Smooth muscle cell of the brain vasculature (primary cell): ENCODE data around the gene DCDC1.
"Not testable (repeated sequence)": the region's sequence is repeated elsewhere in the genome, so short reads cannot be mapped to it uniquely, and the experiment has no call there.

Source experiments
- DNase-seq: peaks from one replicate; pipeline ENCODE4 v3.0.0-alpha.2; 2012; ENCODE audit warnings: low read depth, low spot score

The DCDC1 gene

DNA sequence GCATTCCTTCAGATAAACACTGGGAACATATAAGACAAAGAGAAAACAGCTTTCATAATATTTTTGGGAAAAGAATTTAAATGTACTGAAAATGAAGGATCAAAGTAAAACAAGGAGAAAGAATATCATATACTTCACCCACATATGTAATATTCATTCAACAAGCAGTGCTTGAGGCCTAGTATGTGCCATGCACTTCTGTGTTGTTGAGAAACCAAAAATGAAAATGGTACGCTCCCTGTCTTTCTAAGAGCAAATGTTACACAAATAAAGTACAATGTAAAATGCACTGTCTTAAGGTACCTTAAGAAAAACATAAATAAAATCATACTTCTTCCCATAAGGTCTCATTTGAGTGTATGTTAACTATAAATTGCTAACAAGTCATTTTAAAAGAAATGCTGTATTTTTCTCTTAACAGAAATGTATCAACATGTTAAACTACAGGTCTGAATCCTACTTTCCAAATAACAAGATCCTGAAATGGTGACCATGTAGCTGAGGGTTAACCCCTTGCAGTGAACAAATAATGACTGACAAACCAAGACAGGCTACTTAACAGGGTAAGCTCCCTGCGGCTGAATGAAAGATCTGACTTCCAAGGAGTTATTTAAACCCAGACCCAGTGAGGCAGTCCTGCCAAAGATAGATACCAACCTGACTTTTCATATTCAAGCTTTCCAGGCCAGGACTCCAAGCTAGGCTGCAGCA lies 377.6 kb downstream of the DCDC1 start:
- no peak for DNase-seq

DNA sequence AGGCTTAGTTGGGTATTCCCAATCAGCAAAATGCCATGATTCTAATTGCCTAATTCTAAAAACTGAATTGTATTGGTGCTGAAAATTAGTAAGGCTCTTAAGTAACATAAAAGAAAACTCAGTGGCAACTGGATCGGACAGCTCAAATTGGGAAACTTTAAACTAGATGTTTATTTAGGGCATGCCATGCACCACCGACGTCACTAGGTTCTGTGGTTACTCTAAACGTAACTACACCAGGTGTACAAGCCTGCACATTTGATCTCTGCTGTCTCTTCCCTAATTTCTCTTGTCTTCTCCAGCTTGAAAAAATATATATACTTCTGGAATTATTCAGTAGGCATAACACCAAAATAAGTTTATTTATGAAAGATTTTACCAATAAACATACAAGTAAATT lies 378.2 kb downstream of the DCDC1 start:
- DNase-seq: no peak

DNA sequence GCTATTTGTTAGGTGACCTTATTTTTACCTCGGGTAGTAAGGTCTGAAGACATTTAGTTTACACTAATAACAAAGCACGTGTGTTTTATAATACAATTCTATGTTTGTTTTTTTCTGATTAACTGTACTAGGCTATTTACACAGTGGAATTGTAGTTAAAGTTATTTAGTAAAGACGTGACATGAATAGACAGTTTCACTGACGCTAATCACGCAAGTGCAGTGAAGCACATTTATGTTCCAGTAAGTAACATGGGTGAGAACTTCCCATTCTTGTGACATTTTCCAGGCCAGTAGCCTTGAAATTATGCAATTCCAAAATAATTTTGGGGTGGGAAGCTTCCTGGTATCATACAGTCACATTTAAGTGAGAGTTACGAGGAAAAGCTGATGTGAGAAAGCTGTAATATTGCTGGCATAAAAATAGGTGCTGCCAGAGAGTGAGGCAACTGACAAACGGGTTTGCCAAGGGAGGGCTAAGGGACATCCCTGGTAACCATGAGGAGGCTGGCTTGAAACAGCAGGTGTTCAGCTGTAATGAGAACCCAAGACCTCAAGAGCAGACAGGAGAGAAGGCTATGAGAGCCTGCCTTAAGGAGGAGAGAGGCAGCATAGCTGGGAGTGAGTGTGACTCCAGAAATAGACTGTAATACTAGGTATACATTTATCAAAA lies 378.8 kb downstream of the DCDC1 start:
- no peak for DNase-seq

DNA sequence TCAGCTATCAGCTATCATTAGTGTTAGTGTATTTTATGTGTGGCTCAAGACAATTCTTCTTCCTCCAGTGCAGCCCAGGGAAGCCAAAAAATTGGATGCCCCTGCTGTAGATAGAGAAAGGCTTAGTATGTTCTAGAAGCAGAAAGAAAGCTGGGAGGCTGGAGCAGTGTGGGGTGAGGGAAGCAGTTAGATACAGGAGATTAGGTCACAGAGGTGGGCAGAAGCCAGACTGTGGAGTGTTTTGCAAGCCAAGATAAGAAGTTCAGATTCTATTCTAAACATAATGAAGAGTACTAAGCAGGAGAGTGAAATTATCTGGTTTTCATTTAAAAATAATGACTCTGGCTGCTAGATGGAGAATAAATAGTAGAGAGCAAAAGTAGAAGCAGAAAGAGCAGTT lies 381.7 kb downstream of the DCDC1 start:
- no peak for DNase-seq

DNA sequence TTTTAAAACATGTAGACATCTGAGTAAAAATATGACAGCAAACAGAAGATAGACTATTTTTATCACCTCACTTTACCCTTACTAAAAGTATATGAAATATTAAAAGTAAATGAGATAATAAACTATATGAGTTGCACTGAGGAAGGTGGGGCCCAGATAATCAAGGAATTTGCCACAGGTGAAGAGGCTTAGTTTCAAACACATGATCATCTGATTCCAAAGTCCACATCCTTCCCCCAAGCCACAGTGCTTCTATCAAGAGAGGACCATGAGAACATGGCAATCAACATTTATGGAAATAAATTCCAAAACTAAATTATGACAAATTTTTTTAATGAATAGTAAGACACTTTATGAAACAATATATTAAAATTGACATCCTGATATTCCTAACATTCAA lies 384.0 kb downstream of the DCDC1 start:
- DNase-seq: no peak

DNA sequence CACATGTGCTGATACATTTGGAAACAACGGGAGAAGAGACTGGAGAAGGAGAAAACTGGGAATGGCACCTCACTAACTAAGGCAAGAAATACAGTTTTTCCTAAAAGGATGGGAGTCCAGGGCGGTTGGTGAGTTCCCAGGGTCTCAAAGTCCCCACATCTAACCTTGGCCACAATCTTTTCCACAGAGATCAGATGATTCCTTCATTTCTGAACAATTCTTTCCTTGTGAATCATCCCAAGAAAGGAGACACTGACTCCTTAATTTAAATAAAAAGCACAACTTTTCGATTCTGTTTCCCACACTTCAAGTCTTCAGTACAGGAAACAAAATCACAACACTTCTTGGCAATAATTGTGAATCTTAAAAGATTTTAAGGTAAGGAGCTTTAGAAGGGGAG lies 384.7 kb downstream of the DCDC1 start:
- DNase-seq: no peak

DNA sequence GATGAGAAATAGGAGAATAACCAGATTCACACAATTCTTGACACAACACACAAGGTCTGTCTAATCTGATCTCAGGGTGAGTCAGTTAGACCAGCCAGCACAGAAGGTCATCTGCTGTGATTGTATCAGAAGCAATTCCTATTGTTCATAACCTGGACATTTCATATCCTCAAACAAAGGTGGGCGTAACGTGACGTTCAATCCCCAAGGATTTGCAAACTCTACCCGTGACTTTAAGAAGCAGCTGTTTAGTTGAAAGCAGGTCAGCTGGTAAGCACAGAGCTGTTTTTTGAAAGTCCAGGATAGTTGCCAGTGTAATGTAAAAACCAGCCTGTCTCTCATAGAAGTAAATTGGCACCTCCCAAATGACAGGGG lies 385.1 kb downstream of the DCDC1 start:
- DNase-seq: no peak

DNA sequence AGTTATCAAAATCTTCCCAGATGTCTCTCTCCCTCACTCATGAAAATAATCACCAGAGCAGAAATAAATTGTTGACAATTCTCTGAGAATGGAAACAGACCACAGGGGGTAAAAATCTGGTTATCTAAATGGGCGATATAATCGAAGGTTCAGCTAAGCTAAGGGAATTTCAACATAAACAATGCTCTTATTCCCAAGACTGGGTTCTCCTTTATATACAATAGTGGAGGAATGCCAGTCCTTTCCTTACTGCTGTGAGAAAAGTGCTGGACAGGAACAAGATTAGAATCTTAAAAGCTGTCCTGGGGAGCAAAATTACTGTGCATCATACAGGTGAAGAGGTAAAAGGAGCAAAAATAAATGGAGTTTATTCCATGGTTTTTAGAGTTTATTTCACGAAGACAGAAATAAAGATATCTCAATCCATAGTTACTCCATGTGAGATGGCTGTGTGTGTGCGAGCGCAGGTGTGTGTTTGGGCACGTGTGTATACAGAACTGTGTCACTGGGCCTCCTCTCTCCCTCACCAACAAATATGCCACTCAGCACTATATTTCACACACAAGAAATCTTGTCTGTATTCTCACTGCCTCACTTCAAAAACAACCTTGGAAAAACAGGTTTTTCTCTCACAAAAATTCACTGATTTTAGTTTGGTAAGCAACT lies 385.6 kb downstream of the DCDC1 start:
- DNase-seq: no peak

DNA sequence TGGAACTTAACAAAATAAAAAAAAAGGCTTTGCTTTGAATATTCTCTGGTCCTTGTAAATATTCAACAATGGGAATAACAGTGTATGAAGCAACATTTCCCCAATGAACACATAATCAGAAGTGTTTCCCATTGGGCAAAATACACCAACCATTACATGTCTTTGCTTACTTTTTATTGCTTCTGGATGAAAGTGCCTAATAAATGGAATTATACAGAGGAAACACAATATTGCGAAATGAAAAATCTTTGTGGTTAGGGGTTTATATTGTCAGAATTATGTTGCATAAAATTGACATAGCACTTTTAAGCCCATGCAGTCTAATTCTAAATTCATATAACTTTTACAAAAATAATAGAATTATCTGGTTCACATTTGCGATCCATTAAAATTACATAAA lies 386.4 kb downstream of the DCDC1 start:
- DNase-seq: no peak

DNA sequence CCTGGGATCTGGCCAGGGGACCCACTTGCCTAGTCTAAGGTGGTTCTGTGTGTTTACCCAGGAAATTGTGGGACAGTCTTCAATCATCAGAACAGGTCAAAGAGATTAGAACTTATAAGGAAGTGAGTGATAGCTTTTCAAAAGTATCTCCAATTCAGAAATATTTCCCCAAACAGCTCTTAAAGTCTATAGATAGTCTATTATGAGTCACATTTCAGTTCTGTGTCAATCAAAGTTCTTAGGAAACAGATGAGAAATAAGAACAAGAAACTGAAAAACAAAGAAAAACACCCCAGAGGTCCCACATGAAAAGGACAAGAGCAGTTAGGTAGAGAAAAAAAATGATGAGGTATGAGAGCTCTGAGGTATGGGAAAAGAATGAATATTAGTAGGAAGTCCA lies 402.0 kb downstream of the DCDC1 start:
- DNase-seq: no peak

DNA sequence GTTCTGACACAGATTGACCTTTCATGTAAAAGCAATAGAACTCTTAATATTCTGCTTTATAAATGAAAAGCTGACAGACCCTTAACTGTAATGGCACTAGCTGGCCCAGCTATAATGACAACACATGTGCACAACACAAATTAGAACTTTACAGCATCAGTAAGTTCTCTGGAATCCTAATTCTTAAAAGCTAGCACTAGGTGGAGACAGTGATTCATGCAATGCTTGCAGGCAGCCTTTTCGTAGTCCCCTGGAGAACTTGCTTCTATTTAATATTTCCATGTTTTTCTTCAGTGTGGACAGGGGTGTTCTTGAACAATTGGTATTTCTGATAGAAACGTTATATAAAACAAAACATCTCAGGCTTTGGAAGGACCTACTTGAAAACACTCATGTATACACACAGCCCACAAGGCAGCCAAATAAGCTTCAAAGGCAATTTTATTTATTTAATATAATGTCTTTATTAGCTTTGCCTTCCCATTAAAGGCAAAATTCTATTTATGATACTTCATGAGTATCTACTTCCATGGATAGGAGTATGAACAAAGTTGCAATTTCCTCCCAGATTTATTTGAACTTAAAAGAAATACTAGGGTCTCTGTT lies 409.0 kb downstream of the DCDC1 start:
- DNase-seq: no peak

DNA sequence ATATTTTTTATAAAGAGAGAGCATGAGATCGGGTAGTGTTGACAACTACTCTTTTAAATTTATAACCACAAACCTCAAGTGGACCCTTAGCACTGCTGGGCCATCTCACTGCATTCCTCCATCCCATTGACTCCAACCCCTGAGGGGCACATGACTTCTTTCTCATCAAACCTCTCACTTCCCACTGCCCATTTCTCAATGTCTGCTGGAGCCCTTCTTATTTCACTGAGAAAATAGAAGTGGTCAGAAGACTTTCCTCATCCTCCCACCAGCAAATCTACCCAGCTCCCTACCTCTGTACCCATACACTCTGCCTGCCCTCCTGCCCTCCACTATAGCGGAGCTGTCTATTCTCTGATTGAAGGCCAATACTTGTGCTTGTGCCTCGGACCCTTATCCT lies 412.8 kb downstream of the DCDC1 start:
- DNase-seq: no peak

DNA sequence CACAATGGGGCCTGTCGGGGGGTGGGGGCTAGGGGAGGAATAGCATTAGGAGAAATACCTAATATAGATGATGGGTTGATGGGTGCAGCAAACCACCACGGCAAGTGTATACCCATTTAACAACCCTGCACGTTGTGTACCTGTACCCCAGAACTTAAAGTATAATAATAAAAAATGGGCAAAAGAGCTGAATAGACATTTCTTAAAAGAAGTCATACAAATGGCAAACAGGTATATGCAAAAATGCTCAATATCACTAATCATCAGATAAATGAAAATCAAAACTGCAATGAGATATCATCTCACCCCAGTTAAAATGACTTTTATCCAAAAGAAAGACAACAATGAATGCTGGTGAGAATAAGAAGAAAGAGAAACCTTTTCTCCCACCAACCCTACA lies 419.7 kb downstream of the DCDC1 start:
- no peak for DNase-seq

DNA sequence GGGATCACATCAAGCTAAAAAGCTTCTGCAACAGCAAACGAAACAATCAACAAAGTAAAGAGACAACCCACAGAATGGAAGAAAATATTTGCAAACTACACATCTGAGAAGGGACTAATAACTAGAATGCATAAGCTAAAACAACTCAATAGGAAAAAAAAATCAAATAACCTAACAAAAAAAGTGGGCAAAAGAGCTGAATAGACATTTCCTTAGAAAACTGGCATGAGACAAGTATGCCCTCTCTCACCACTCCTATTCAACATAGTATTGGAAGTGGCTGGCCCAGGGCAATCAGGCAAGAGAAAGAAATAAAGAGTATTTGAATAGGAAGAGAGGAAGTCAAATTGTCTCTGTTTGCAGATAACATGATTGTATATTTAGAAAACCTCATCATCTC lies 421.8 kb downstream of the DCDC1 start:
- not testable (repeated sequence) for DNase-seq

DNA sequence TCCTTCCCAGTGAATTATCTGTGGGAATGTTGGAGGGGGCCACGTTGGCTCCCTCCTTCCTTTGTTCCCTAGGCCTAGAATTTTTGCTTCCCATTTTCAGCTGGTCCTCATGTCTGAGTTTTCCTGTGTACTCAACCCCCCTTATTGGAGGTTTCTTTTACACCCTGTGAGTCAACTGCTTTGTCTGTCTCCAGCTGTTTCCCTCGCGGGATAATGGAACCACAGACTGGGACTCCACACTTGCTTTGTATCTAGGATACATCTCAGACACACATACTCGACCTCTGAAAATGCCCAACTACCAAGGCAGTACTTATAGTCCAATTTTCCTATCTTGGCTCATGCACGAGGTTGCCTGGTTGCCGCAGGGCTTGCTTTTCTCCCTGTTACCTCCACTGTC lies 430.7 kb downstream of the DCDC1 start:
- no peak for DNase-seq

DNA sequence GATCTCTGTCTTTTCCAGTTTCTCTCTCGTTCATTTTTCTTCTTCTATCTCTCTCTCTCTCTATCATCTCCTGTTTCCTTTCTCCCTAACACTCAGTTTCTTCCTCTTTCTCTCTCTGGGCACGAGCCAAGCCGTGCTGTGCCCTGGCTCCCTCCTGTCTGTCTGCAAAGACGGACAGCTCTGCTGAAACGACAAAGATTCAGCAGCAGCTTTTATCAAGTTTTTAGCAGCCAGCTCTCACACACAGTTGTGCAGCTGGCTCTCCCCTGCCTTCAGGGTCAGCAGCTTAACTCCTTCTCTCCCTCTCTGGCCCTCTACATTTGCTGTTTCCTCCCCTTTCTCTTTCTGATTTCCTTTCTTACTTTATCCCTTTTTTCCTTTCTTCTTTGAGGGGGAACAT lies 431.4 kb downstream of the DCDC1 start:
- DNase-seq: no peak

DNA sequence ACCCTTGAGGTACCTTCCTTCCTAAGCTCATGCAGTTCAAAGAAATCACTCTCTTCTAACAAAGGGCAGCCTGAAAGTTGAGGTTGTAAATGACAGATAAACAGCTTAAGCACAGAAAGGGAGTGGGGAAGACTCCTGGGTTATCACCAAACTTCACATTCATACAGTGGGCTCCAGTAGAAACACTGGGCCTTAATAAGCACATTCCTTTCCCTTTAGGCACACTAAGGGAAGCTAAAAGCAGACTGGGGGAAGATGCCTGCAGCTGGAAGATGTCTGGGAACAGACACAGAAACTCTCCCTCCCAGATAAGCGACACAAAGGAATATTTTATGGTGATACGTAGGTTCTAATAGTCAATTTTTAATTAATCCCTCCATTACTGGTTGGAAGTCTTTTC lies 433.0 kb downstream of the DCDC1 start:
- no peak for DNase-seq

DNA sequence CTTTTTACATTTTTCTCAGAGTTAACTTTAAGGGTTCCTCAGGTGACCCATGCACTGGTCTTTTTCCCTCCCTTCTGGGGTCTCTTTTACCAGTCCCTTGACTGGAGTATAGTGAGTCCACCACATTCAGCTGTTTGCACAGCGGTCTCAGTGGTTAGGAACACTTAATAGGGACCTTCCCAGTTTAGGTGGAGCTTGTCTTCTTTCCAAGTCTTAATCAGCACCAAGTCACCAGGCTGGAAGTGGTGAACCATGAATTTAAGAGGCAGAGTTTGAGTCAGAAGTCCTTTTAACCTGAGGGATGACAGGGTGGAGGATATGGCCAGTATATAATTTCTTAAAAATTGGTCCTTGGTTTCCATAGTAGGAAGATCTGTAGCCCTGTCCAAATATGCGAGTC lies 433.7 kb downstream of the DCDC1 start:
- DNase-seq: no peak

DNA sequence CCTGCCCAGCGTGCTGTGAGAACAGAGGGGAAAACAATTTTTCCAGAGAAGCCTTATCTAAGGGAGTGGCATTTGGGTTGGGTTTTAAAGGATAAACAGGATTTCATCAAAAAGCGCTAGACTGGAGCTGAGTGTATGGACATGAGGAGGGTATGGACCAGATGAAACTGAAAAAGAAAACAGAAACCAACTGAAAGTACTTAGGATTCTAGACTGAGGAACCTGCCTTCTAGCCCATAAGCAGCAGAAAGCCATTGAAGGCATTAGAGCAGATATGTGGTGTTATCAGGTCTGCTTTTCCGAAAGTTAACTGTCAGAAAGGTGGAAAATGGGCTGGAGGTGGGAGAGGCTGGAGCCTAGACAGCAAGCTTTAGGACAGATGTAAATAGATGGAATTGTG lies 443.4 kb downstream of the DCDC1 start:
- no peak for DNase-seq

DNA sequence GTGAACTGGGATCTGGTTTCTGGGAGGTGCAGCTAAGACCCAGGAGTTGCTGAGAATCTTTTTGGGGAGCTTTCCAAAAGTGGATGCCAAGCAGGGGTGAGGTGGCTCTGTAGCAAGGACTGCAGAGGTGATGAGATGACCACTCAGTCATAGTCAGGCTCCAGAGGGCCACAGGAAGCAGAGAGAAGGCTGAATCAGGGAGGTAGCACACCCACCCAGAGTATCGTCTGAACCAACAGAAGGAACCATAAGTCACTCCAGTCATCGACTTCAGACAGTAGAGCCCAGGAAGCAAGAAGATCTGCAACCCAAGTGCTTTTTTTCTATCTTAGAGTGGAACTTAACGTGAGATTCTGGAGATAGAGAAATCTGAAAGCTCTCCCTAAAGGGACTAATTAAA lies 447.7 kb downstream of the DCDC1 start:
- DNase-seq: no peak

DNA sequence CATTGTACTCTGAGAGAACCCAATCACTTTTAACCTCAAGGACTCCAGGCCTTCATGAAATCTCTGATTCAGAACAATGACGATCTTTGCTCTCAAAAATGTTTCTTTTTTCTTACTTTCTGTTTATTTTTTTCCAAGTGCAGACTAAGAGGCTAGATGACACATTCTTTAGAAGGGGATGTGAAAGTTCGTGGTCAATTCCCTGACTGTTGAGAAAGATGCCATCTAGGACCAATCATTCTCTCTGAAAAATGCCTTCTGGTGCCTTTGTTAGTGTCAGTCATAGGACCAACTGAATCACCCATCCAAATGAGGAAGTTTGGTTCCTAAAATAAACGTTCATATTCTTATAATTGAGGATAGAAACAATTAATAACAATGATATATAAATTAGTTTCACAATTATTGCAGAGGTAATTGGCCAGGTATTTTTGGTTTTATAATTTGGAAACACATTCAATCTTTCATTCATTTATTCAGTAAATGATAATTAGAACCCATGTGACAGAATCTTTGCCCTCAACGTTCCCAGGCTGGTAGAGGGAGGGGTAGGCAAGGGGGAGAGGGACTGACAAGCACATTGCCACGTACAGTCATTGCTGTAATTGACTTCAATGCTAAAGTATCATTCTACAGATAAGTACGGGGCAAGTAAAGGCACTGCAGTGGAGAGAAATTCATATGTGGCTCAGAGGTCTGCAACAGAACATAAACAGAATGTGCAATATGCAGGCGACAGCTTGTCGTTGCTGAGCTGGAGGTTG lies 450.0 kb downstream of the DCDC1 start:
- no peak for DNase-seq

DNA sequence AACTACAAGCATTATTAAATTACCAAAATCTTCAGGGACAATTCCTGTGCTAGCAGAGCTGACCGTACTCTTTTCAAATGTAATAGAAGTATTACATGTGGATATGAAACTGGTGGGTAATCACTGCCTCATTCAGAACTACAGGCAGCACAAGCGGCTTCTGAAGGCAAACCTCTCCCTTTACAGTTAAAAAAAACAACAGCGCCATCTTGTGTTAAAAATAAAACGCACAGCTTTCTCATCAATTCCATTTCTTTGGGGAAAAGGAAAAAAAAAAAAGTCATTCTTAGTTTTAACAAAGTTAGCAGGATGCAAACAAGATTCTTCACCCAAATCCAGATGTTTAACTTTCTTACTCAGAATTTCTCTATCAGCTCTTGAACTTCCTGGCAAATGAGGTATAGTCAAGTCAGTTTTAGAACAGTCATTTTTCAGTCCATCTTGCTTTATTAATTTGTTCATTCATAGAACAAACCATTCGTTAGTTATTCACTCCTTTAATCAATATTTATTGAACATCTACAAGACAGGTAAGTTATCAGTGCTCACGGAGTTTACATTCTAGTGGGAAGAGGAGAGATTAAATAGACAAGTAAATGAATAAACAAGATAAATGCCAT lies 451.6 kb downstream of the DCDC1 start:
- DNase-seq: peak; percentile 13
